ENCODE results near the gene STK4.

DNA sequence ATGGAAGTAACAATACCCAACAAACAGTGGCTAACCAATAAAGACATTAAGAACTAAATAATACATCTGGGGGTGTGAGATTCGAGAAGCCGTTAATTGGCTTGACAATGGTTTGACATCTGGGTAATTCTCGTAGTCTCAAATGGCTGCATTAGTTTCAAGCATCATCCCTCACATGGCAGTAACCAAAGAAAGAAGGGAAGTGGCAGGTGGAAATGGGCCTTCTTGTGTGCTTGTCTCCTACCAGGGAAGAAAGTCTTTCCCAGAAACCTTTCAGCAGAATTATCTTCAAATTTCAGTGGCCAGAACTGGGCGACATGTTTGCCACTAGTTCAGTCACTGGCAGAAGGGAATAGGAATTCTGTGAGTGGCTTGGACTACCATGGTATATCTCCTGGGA lies 10.4 kb downstream of the STK4 start:
- no peak for TF ChIP-seq CTCF (conservative IDR thresholded peaks at IDR 0.05; ENCODE audit: low read depth, low read length)
- no peak for TF ChIP-seq EZH2 (IDR thresholded peaks at IDR 0.05; ENCODE audit: borderline replicate concordance, low read depth, low read length, poor library complexity, severe bottlenecking)
